ENCODE measurements around the gene ZNF792. TPM values are rescaled to one million over a fixed set of nuclear protein-coding genes. Genes with fewer than 3 reads are reported as not detected.

The ZNF792 gene
- total RNA-seq, 2 donors from 2014 or later: 30.2 to 32.1 TPM

DNA sequence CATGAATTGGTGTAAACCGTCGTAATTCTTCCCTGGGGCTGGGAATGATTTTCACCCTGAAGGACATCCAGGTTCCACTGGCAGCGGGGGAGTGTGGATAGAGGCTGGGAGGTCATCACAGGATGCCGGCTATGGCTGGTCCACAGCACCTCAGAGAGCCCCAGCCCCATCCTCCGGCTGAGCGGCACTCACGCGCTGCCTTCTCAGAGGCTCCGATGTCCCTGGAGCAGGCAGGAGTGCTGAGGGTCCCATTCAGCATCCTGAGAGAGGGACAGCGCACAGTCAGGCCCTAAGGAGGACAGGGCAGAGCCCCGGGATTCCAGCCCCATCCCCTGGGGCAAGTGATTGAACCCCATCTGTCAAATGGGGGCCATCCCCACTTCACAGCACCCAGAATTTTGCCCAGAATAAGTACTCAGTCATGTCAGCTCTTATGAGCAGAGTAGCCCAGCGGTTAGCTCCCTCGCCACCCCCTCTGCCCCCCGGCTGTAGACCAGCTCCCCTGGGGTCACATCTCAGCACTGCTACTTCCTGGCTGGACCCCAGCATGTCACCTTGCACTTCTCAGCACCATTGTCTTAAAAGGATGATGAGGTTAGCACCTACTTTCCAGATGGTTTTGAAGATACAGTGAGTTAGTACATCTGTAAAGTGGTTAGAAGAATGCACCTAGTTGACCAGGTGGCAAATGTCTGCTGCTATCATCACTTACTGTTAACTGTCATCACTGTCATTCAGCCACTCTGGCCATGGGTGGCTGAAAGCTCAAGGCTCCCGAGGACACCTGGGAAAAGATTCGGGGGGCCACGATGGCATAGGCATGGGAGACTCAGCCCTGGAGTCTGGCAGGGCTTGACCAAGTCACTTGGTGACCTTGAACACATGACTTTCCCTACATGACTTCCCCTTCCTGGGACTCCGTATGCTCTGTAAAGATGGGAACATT, 48.0 kb upstream of the ZNF792 start:
- no peaks in the 10 kb centered on the region for H3K27me3 Mint-ChIP-seq (ENCODE audit: insufficient read depth)
- Histone ChIP-seq H3K4me1 (ENCODE audit: control insufficient read depth, insufficient read depth, low read length) (no peaks in the 10 kb centered on the region), H3K27ac (ENCODE audit: low read depth, low read length) (no peak overlapping the region), H3K4me3 (ENCODE audit: low read length) (no peak overlapping the region), H3K36me3 (ENCODE audit: control insufficient read depth, insufficient read depth, low read length) (peaks cover 77% of the 10 kb centered on the region), H3K27me3 (ENCODE audit: control insufficient read depth, insufficient read depth, low read length, poor library complexity, severe bottlenecking) (no peaks in the 10 kb centered on the region), H3K9ac (ENCODE audit: extremely low read depth, low read length, poor library complexity, severe bottlenecking) (no peak overlapping the region), H3K9me3 (ENCODE audit: control insufficient read depth, low read length) (no peaks in the 10 kb centered on the region)
- TF ChIP-seq, protein P1, sequence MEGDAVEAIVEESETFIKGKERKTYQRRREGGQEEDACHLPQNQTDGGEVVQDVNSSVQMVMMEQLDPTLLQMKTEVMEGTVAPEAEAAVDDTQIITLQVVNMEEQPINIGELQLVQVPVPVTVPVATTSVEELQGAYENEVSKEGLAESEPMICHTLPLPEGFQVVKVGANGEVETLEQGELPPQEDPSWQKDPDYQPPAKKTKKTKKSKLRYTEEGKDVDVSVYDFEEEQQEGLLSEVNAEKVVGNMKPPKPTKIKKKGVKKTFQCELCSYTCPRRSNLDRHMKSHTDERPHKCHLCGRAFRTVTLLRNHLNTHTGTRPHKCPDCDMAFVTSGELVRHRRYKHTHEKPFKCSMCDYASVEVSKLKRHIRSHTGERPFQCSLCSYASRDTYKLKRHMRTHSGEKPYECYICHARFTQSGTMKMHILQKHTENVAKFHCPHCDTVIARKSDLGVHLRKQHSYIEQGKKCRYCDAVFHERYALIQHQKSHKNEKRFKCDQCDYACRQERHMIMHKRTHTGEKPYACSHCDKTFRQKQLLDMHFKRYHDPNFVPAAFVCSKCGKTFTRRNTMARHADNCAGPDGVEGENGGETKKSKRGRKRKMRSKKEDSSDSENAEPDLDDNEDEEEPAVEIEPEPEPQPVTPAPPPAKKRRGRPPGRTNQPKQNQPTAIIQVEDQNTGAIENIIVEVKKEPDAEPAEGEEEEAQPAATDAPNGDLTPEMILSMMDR (conservative IDR thresholded peaks at IDR 0.05): no peak
- no peaks in the 10 kb centered on the region for H3K4me1 Mint-ChIP-seq
- no peak for DNase-seq
- 95 to 97% methylated on average over 9 to 18 of the region's 18 CpGs for WGBS, 2 experiments (ENCODE audit: insufficient coverage in 1 of 2, insufficient read length in 1 of 2)
- H3K27ac Mint-ChIP-seq: peak overlapping the region; percentile 21
- no peak overlapping the region for H3K4me3 Mint-ChIP-seq
- H3K9me3 Mint-ChIP-seq: no peaks in the 10 kb centered on the region
- peaks cover 60% of the 10 kb centered on the region for H3K36me3 Mint-ChIP-seq (ENCODE audit: low read depth)

- Histone ChIP-seq H3K4me1 (ENCODE audit: control insufficient read depth, insufficient read depth, low read length) (no peaks in the 10 kb centered on the region), H3K36me3 (ENCODE audit: control insufficient read depth, insufficient read depth, low read length) (peaks cover 79% of the 10 kb centered on the region), H3K9me3 (ENCODE audit: control insufficient read depth, low read length) (no peaks in the 10 kb centered on the region), H3K27ac (ENCODE audit: low read depth, low read length) (no peak overlapping the region), H3K4me3 (ENCODE audit: low read length) (no peak overlapping the region), H3K27me3 (ENCODE audit: control insufficient read depth, insufficient read depth, low read length, poor library complexity, severe bottlenecking) (no peaks in the 10 kb centered on the region), H3K9ac (ENCODE audit: extremely low read depth, low read length, poor library complexity, severe bottlenecking) (no peak overlapping the region)
- H3K27ac Mint-ChIP-seq: no peak overlapping the region
- TF ChIP-seq, protein P1 (conservative IDR thresholded peaks at IDR 0.05): no peak
- H3K27me3 Mint-ChIP-seq (ENCODE audit: insufficient read depth): no peaks in the 10 kb centered on the region
- 91 to 97% methylated on average over 8 to 13 of the region's 13 CpGs for WGBS, 2 experiments (ENCODE audit: insufficient coverage in 1 of 2, insufficient read length in 1 of 2)
- H3K9me3 Mint-ChIP-seq: no peaks in the 10 kb centered on the region
- H3K4me3 Mint-ChIP-seq: no peak overlapping the region
- H3K4me1 Mint-ChIP-seq: no peaks in the 10 kb centered on the region
- no peak for DNase-seq
- peaks cover 67% of the 10 kb centered on the region for H3K36me3 Mint-ChIP-seq (ENCODE audit: low read depth)
Measured at GRCh38 chr19:35011091-35011689, 47.2 kb upstream of the ZNF792 start.

GRCh38 chr19:35009424-35010415, 45.7 kb upstream of the ZNF792 start:
- peaks cover 64% of the 10 kb centered on the region for H3K36me3 ChIP-seq (ENCODE audit: control insufficient read depth, insufficient read depth, low read length)

More at GRCh38 chr19:35009424-35010415, 45.7 kb upstream of the ZNF792 start:
- Histone ChIP-seq H3K4me3 (ENCODE audit: low read length) (no peak overlapping the region), H3K27me3 (ENCODE audit: control insufficient read depth, insufficient read depth, low read length, poor library complexity, severe bottlenecking) (no peaks in the 10 kb centered on the region), H3K27ac (ENCODE audit: low read depth, low read length) (no peak overlapping the region), H3K9ac (ENCODE audit: extremely low read depth, low read length, poor library complexity, severe bottlenecking) (no peak overlapping the region), H3K4me1 (ENCODE audit: control insufficient read depth, insufficient read depth, low read length) (no peaks in the 10 kb centered on the region), H3K9me3 (ENCODE audit: control insufficient read depth, low read length) (no peaks in the 10 kb centered on the region)
- no peak overlapping the region for H3K4me3 Mint-ChIP-seq
- peaks cover 58% of the 10 kb centered on the region for H3K36me3 Mint-ChIP-seq (ENCODE audit: low read depth)
- WGBS, 2 experiments (ENCODE audit: insufficient coverage in 1 of 2, insufficient read length in 1 of 2): 92 to 96% methylated on average over 21 to 36 of the region's 36 CpGs
- no peak for DNase-seq
- peak overlapping the region; percentile 82 for H3K27ac Mint-ChIP-seq
- no peaks in the 10 kb centered on the region for H3K9me3 Mint-ChIP-seq
- no peaks in the 10 kb centered on the region for H3K4me1 Mint-ChIP-seq
- TF ChIP-seq, protein P1 (conservative IDR thresholded peaks at IDR 0.05): no peak
- no peaks in the 10 kb centered on the region for H3K27me3 Mint-ChIP-seq (ENCODE audit: insufficient read depth)

Measured in endodermal cell (in vitro differentiated cells).